NB4 (cell line): ENCODE measurements around the gene STK39.
"Not testable (repeated sequence)": the region's sequence is repeated elsewhere in the genome, so short reads cannot be mapped to it uniquely, and the experiment has no call there.

ENCODE experiments used
- DNase-seq: peaks from one replicate; pipeline ENCODE4 v3.0.0; 2010; ENCODE audit warnings: low read depth
- H3K4me3 ChIP-seq: one replicate; pipeline ENCODE4 v1.5.1; 2011; ENCODE audit warnings: mild to moderate bottlenecking, low read depth, low read length, moderate library complexity
- MYC ChIP-seq: IDR thresholded peaks from 2 replicates; pipeline ENCODE4 v1.6.1; 2011; ENCODE audit warnings: low read depth, low read length
- POLR2A ChIP-seq: IDR thresholded peaks from 2 replicates; pipeline ENCODE4 v1.6.1; 2011; ENCODE audit warnings: mild to moderate bottlenecking; ENCODE audit not compliant: insufficient read length; ENCODE audit errors: extremely low read depth
- TF ChIP-seq, protein P1 (sequence below): IDR thresholded peaks from 2 replicates; pipeline ENCODE4 v1.6.1; 2011; ENCODE audit warnings: low read depth, low read length
- TF ChIP-seq, protein P2 (sequence below): IDR thresholded peaks from one replicate; pipeline ENCODE4 v1.5.1; 2012; ENCODE audit warnings: low read depth, low read length

The STK39 gene

DNA sequence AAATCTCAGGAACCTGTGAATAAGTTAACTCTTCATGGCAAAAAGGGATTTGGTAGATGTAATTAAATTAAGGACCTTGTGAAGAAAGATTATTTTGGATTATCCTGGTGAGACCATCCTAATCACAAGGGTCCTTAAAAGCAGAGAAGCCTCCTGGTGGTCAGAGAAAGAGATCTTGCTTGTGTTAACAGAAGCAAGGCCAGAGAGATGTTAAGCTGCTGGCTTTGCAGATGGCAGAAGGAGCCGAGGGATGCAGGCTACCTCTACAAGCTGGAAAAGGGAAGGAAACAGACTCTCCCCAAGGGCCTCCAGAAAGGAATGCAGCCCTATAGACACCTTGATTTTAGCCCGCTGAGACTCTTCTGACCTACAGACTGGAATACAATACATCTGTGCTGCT is 197.0 kb downstream of the STK39 start:
- TF ChIP-seq MYC (no peak), POLR2A (no peak)
- TF ChIP-seq, protein P1, sequence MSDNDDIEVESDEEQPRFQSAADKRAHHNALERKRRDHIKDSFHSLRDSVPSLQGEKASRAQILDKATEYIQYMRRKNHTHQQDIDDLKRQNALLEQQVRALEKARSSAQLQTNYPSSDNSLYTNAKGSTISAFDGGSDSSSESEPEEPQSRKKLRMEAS = no peak
- no peak for DNase-seq

DNA sequence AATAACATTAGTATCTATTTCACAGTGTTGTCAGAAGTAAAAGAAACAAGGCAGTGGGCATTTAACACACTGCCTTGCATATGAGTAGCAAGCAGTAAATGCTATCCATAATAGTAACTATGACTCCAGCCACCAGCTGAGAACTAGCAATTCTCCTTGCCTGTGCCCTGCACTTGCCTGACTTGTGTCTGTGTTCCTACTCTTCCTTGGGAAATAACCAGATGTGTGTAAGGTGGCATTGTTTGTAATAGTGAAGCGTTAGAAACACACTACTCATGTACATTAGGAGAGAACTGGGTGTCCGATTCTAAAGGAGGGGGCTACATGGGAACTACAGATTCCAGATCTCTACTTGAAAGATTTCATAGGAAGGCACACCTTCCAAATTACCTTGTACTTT is 197.8 kb downstream of the STK39 start:
- TF ChIP-seq, protein P2, sequence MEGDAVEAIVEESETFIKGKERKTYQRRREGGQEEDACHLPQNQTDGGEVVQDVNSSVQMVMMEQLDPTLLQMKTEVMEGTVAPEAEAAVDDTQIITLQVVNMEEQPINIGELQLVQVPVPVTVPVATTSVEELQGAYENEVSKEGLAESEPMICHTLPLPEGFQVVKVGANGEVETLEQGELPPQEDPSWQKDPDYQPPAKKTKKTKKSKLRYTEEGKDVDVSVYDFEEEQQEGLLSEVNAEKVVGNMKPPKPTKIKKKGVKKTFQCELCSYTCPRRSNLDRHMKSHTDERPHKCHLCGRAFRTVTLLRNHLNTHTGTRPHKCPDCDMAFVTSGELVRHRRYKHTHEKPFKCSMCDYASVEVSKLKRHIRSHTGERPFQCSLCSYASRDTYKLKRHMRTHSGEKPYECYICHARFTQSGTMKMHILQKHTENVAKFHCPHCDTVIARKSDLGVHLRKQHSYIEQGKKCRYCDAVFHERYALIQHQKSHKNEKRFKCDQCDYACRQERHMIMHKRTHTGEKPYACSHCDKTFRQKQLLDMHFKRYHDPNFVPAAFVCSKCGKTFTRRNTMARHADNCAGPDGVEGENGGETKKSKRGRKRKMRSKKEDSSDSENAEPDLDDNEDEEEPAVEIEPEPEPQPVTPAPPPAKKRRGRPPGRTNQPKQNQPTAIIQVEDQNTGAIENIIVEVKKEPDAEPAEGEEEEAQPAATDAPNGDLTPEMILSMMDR = no peak
- TF ChIP-seq, protein P1 = no peak
- no peak for TF ChIP-seq POLR2A
- TF ChIP-seq MYC = no peak
- DNase-seq = no peak
- H3K4me3 ChIP-seq = no peak overlapping the region

More for the DNA sequence above, 197.0 kb downstream of the STK39 start:
- no peak overlapping the region for H3K4me3 ChIP-seq

DNA sequence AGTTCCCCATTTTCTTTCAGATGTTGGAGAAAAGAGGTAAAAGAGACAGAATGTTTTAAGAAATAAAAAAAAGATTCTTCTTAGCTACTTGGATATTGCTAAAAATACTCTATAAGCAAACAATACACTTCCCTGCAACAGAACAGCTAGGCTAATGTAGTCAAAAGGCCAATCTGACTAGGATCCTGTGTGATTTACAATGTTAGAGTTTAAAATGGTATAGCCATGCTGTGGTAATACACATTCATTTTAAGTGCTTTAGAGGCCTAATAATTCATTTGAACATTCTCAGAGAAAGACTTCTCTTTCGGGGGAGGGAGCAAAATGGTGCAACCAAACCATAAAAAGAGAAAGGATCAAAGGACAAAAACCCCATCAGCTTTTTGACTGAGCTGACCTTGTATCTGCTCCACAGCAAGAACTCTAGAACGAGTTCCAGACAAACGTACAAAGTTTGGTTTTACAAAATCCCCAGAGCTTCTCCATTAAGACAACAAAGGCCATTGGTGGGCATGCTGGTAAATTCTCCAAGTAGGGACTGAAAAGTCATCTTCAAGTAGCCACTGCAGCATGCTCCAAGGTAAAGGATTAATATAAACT is 200.2 kb downstream of the STK39 start:
- no peak overlapping the region for H3K4me3 ChIP-seq
- DNase-seq = no peak
- TF ChIP-seq POLR2A = no peak
- TF ChIP-seq MYC = no peak
- TF ChIP-seq, protein P1 = no peak
- TF ChIP-seq, protein P2 = no peak

DNA sequence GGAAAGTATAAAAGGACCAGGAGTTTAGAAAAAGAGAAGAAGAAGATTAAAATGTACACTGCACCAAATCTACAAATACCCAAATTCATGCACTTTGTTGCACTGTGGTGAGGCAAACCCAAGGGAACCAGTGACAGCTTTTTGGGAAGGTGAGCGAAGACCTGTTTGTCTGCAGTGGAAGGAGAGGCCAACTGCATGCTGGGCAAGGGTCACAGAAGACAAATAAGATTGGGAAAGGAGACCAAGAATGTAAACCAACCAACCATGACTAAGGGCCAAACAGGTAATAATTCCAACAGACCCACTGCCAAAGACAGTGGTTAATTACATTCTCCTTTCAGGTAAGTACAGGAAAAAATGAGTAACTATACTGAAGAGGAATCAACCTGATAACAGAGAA is 202.8 kb downstream of the STK39 start:
- TF ChIP-seq MYC = no peak
- no peak for TF ChIP-seq POLR2A
- TF ChIP-seq, protein P2 = no peak
- TF ChIP-seq, protein P1 = no peak
- DNase-seq = no peak
- H3K4me3 ChIP-seq = no peak overlapping the region

DNA sequence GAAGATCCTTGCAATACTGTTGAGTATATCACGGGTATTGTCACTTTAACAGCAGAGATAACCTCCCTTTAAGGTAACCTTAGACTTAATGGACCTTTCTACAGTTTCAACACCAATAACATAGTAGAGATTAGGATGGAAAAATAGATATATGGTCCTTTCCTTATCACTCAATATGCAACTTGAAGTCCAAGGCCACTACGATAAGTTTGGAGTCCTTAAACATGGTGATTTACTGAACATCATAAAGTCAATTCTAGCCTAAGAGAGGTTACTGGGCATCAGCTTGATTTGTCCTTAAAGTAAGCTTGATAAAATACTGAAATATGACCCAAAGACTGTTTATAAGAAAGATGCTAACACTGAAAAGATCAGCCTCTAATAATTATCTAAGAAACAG is 203.2 kb downstream of the STK39 start:
- TF ChIP-seq, protein P2 = no peak
- TF ChIP-seq, protein P1 = no peak
- TF ChIP-seq MYC (no peak), POLR2A (no peak)
- no peak for DNase-seq
- no peak overlapping the region for H3K4me3 ChIP-seq

DNA sequence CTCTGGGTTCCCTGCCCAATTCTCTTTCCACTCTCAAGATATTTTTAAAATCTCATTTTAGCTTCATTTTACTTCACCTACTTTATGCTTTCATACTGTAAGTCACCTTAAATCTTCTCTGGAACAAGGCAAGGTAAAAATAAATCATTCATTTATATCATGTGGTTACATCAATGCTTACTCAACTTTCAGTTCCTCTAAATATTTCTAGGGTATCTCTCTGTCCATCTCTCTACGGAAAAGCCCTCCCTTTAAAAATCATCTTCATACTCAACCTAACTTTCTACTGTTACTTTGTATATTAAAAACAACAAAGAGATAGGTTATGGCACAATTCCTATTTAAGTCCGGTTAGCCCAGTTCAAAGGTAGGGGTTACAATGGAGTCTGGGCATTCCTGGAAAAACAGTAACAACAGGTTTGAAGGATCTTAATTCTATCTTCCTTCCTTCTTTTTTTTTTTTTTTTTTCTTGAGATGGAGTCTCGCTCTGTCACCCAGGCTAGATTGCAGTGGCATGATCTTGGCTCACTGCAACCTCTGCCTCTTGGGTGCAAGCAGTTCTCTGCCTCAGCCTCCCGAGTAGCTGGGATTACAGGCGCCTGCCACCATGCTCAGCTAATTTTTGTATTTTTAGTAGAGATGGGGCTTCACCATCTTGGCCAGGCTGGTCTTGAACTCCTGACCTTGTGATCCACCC is 205.1 kb downstream of the STK39 start:
- DNase-seq = peak; percentile 9
- H3K4me3 ChIP-seq = not testable (repeated sequence)

DNA sequence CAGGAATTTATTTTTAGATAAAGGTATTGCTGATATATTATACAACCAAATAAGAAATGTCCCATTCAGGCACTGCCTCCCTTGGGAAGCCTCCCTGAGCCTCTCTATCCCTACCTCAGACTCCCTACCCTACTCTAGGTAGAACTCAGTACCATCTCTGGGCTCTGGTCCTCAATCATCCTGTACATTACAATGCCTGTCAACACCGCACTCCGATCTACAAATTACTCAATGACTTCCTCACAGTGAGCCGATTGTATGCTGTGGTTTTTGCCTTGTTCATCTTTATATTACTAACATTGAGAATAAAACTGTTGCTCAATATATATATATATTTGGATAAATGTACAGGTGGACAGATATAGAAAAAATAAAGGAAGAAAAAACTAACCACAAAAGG is 207.5 kb downstream of the STK39 start:
- DNase-seq = no peak
- no peak overlapping the region for H3K4me3 ChIP-seq
- TF ChIP-seq POLR2A (no peak), MYC (no peak)
- TF ChIP-seq, protein P1 = no peak
- TF ChIP-seq, protein P2 = no peak
